ENCODE data around the gene DUSP3. TPM values are rescaled to one million over a fixed set of nuclear protein-coding genes. Genes with fewer than 3 reads are reported as not detected.

DUSP3 gene
- total RNA-seq (17.8 and 18.2 TPM in 2 replicates), polyA plus RNA-seq (8.9 and 13.7 TPM in 2 replicates), polyA minus RNA-seq (30.7 and 38.5 TPM in 2 replicates)
- 14.1 TPM for total RNA-seq (2013)

- under 1% methylated on average over 100 of the region's 100 CpGs for WGBS (ENCODE audit: insufficient coverage)
- TF ChIP-seq EZH2 (IDR thresholded peaks at IDR 0.05; ENCODE audit: borderline replicate concordance, insufficient read depth, low read depth, low read length, poor library complexity, severe bottlenecking) = no peak
- TF ChIP-seq, protein P1, sequence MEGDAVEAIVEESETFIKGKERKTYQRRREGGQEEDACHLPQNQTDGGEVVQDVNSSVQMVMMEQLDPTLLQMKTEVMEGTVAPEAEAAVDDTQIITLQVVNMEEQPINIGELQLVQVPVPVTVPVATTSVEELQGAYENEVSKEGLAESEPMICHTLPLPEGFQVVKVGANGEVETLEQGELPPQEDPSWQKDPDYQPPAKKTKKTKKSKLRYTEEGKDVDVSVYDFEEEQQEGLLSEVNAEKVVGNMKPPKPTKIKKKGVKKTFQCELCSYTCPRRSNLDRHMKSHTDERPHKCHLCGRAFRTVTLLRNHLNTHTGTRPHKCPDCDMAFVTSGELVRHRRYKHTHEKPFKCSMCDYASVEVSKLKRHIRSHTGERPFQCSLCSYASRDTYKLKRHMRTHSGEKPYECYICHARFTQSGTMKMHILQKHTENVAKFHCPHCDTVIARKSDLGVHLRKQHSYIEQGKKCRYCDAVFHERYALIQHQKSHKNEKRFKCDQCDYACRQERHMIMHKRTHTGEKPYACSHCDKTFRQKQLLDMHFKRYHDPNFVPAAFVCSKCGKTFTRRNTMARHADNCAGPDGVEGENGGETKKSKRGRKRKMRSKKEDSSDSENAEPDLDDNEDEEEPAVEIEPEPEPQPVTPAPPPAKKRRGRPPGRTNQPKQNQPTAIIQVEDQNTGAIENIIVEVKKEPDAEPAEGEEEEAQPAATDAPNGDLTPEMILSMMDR (IDR thresholded peaks at IDR 0.05) = no peak
- H3K4me2 ChIP-seq (replicated peaks; ENCODE audit: low read depth, low read length, poor library complexity, severe bottlenecking) = peak within 1 kb of the TSS; percentile 91
- ATAC-seq (ENCODE audit: low read depth) (peak; percentile 96), DNase-seq (peak; percentile 87)
- H2AFZ ChIP-seq (ENCODE audit: insufficient read depth, low read depth, low read length, poor library complexity, severe bottlenecking) = peak within 1 kb of the TSS; percentile 87
- peak within 1 kb of the TSS; percentile 64 to 86 for H3K27ac ChIP-seq (ENCODE audit: low read length in 2 of 2)
- Mint-ChIP-seq H3K4me3 (peak within 1 kb of the TSS; percentile 94), H3K27ac (peak within 1 kb of the TSS; percentile 79), H3K9me3 (ENCODE audit: insufficient read depth) (no peaks in the 10 kb centered on the region), H3K4me1 (peaks cover 16% of the 10 kb centered on the region), H3K27me3 (peaks cover 29% of the 10 kb centered on the region)
- H4K20me1 ChIP-seq (ENCODE audit: control insufficient read depth, insufficient read depth, low read length, poor library complexity, severe bottlenecking) = no peaks in the 10 kb centered on the region
- H3K36me3 ChIP-seq (replicated peaks in 1 of 2; ENCODE audit: control extremely low read depth in 1 of 2, control insufficient read depth in 1 of 2, extremely low read depth in 1 of 2, insufficient read depth in 2 of 2, low read length in 1 of 2) = peaks cover 0 to 7% of the 10 kb centered on the region in 2 experiments
- no peaks in the 10 kb centered on the region for H3K9me3 ChIP-seq (ENCODE audit: control extremely low read depth in 1 of 3, control insufficient read depth in 2 of 3, insufficient read depth in 1 of 3, low read length in 2 of 3)
- peaks cover 0 to 23% (median 9%) of the 10 kb centered on the region in 4 experiments for H3K27me3 ChIP-seq (replicated peaks in 1 of 4; ENCODE audit: control extremely low read depth in 1 of 4, control insufficient read depth in 3 of 4, insufficient read depth in 4 of 4, low read length in 3 of 4)
- intact Hi-C loops (cut with micrococcal nuclease) = no loop called here
- peak within 1 kb of the TSS; percentile 94 for H3K9ac ChIP-seq (ENCODE audit: low read length)
- ChIA-PET POLR2A (no interaction called here), CTCF (interaction anchor here (0.5 to 1.3 kb wide), 4 partner anchors 11 to 85 kb away, joined by 3 to 5 read pairs (median 4); no protein-coding TSS in a partner anchor)
- peaks cover 16 to 27% of the 10 kb centered on the region in 2 donors for H3K4me1 ChIP-seq (ENCODE audit: control insufficient read depth in 2 of 2, insufficient read depth in 2 of 2, low read length in 2 of 2)
- H3K79me2 ChIP-seq (ENCODE audit: control insufficient read depth, insufficient read depth, low read length) = peaks cover 3% of the 10 kb centered on the region
- H3K4me3 ChIP-seq (ENCODE audit: control extremely low read depth in 1 of 5, extremely low read depth in 1 of 5, insufficient read depth in 1 of 5, low read depth in 2 of 5, low read length in 4 of 5) = peak within 1 kb of the TSS; percentile 26 to 83 (median 80)
Measured at GRCh38 chr17:43778337-43779144, at the start of gene DUSP3. DUSP3 (minus strand) TSS chr17:43778977; CDS start chr17:43778924, 53 bp downstream.

DNA sequence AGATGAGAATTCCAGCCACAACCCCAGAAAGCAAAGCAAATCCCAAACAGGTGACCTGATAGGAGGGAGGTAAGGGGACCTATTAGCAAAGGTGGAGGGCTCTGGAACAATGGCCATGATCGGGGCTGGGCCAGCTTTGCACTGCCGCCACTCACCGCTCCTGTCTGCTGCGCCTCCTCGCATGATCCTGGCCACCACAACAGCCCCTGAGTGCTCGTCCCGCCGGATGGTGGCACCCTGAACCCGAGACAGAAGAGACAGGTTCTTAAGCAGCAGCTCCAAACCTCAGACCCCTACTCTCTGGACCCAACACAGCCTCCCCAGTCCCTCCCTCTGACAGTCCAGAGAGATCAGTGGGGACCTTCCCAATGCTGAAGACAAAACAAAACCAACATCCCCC lies 48.8 kb upstream of the DUSP3 start:
- ATAC-seq (ENCODE audit: low read depth) (no peak), DNase-seq (no peak)
- WGBS (ENCODE audit: insufficient coverage) = 87% methylated on average over 9 of the region's 9 CpGs
- H3K4me3 ChIP-seq (ENCODE audit: control extremely low read depth in 1 of 5, extremely low read depth in 1 of 5, insufficient read depth in 1 of 5, low read depth in 2 of 5, low read length in 4 of 5) = no peak overlapping the region
- H3K9ac ChIP-seq (ENCODE audit: low read length) = no peak overlapping the region
- no peak overlapping the region for H3K4me3 Mint-ChIP-seq
- no peaks in the 10 kb centered on the region for H3K79me2 ChIP-seq (ENCODE audit: control insufficient read depth, insufficient read depth, low read length)
- peaks cover 5 to 6% of the 10 kb centered on the region in 2 donors for H3K4me1 ChIP-seq (ENCODE audit: control insufficient read depth in 2 of 2, insufficient read depth in 2 of 2, low read length in 2 of 2)
- peaks cover 6% of the 10 kb centered on the region for H3K4me1 Mint-ChIP-seq
- H3K36me3 ChIP-seq (replicated peaks in 1 of 2; ENCODE audit: control extremely low read depth in 1 of 2, control insufficient read depth in 1 of 2, extremely low read depth in 1 of 2, insufficient read depth in 2 of 2, low read length in 1 of 2) = no peaks in the 10 kb centered on the region
- intact Hi-C loops (cut with micrococcal nuclease) = no loop called here
- ChIA-PET POLR2A (no interaction called here), CTCF (interaction anchor here (1.3 kb wide), 1 partner anchor 62 kb away, joined by 3 read pairs; no protein-coding TSS in a partner anchor)
- H3K27ac ChIP-seq (ENCODE audit: low read length in 2 of 2) = no peak overlapping the region
- H2AFZ ChIP-seq (ENCODE audit: insufficient read depth, low read depth, low read length, poor library complexity, severe bottlenecking) = no peak overlapping the region
- H4K20me1 ChIP-seq (ENCODE audit: control insufficient read depth, insufficient read depth, low read length, poor library complexity, severe bottlenecking) = no peaks in the 10 kb centered on the region
- peaks cover 0 to 18% (median 10%) of the 10 kb centered on the region in 4 experiments for H3K27me3 ChIP-seq (replicated peaks in 1 of 4; ENCODE audit: control extremely low read depth in 1 of 4, control insufficient read depth in 3 of 4, insufficient read depth in 4 of 4, low read length in 3 of 4)
- no peaks in the 10 kb centered on the region for H3K9me3 Mint-ChIP-seq (ENCODE audit: insufficient read depth)
- TF ChIP-seq EZH2 (IDR thresholded peaks at IDR 0.05; ENCODE audit: borderline replicate concordance, insufficient read depth, low read depth, low read length, poor library complexity, severe bottlenecking) = no peak
- TF ChIP-seq, protein P1 (IDR thresholded peaks at IDR 0.05) = no peak
- H3K27ac Mint-ChIP-seq = no peak overlapping the region
- H3K9me3 ChIP-seq (ENCODE audit: control extremely low read depth in 1 of 3, control insufficient read depth in 2 of 3, insufficient read depth in 1 of 3, low read length in 2 of 3) = no peaks in the 10 kb centered on the region
- H3K27me3 Mint-ChIP-seq = peaks cover 46% of the 10 kb centered on the region
- no peak overlapping the region for H3K4me2 ChIP-seq (replicated peaks; ENCODE audit: low read depth, low read length, poor library complexity, severe bottlenecking)
